HepG2 (cell line): Measurements from ENCODE around the gene NSD2. TPM values are rescaled to one million over a fixed set of nuclear protein-coding genes. Genes with fewer than 3 reads are reported as not detected.

Experiments used
- ASH2L ChIP-seq: fragments of 300-600, 200-600 bp; sonication (generic); IDR thresholded peaks from 2 replicates; pipeline ENCODE4 v1.7.0; 2017; ENCODE audit warnings: low read depth, mild to moderate bottlenecking, moderate library complexity, mixed read lengths, low read length; ENCODE audit not compliant: insufficient read length
- ATF7-NPFF ChIP-seq: sonication (generic); formaldehyde crosslinking; IDR thresholded peaks from 2 replicates; pipeline ENCODE4 v1.8.1; 2023; ENCODE audit warnings: mild to moderate bottlenecking, low read depth, missing genetic modification reagents, moderate library complexity
- CBX1 ChIP-seq: IDR thresholded peaks from one replicate; pipeline ENCODE4 v1.6.1; 2016; ENCODE audit warnings: antibody characterized with exemption, low read depth
- DNMT3B ChIP-seq: conservative IDR thresholded peaks from 2 replicates; pipeline ENCODE4 v1.6.1; 2016; ENCODE audit warnings: missing biosample characterization, control low read depth
- GATAD1 ChIP-seq: IDR thresholded peaks from 2 replicates; pipeline ENCODE4 v1.6.1; 2016; ENCODE audit warnings: missing genetic modification reagents, missing compliant biosample characterization
- GMEB1 ChIP-seq: sonication (generic); formaldehyde crosslinking; IDR thresholded peaks from 2 replicates; pipeline ENCODE4 v1.5.1; 2020; ENCODE audit warnings: missing genetic modification reagents, mild to moderate bottlenecking, borderline replicate concordance
- HDAC6 ChIP-seq: fragments of 200-600 bp; sonication (generic); IDR thresholded peaks from 2 replicates; pipeline ENCODE4 v1.7.0; 2017; ENCODE audit warnings: mild to moderate bottlenecking, antibody characterized with exemption, low read length, low read depth
- HNRNPK ChIP-seq: fragments of 200-400 bp; formaldehyde crosslinking; IDR thresholded peaks from 2 replicates; pipeline ENCODE4 v1.6.1; 2018; ENCODE audit warnings: low read length, low read depth, moderate library complexity, mild to moderate bottlenecking; ENCODE audit not compliant: poor library complexity, severe bottlenecking
- KDM5A ChIP-seq: fragments of 200-600 bp; sonication (generic); IDR thresholded peaks from 2 replicates; pipeline ENCODE4 v1.7.0; 2018; ENCODE audit warnings: antibody characterized with exemption, mild to moderate bottlenecking, low read length, borderline replicate concordance
- NR0B2 ChIP-seq: sonication (generic); formaldehyde crosslinking; IDR thresholded peaks from 2 replicates; pipeline ENCODE4 v1.4.0; 2020; ENCODE audit warnings: mild to moderate bottlenecking, missing genetic modification reagents
- STAT6 ChIP-seq: sonication (generic); formaldehyde crosslinking; IDR thresholded peaks from 2 replicates; pipeline ENCODE4 v1.4.0; 2020; ENCODE audit warnings: missing genetic modification reagents, mild to moderate bottlenecking, borderline replicate concordance
- TBL1XR1 ChIP-seq: fragments of 150-350 bp; IDR thresholded peaks from 2 replicates; pipeline ENCODE4 v1.6.1; 2014; ENCODE audit warnings: borderline replicate concordance, low read length; ENCODE audit not compliant: partially characterized antibody
- TFDP1 ChIP-seq: IDR thresholded peaks from 2 replicates; pipeline ENCODE4 v1.6.1; 2016; ENCODE audit warnings: missing compliant biosample characterization, missing genetic modification reagents, borderline replicate concordance
- TP53 ChIP-seq: sonication (generic); formaldehyde crosslinking; conservative IDR thresholded peaks from 2 replicates; pipeline ENCODE4 v1.4.0; 2020; ENCODE audit warnings: missing genetic modification reagents
- ZBTB38 ChIP-seq: sonication (generic); formaldehyde crosslinking; IDR thresholded peaks from 2 replicates; pipeline ENCODE4 v1.5.1; 2020; ENCODE audit warnings: mild to moderate bottlenecking, missing genetic modification reagents
- ZNF205 ChIP-seq: IDR thresholded peaks from 2 replicates; pipeline ENCODE4 v1.6.1; 2018; ENCODE audit warnings: missing biosample characterization, missing genetic modification reagents
- ZNF354B ChIP-seq: sonication (generic); formaldehyde crosslinking; IDR thresholded peaks from 2 replicates; pipeline ENCODE4 v1.8.0; 2022; ENCODE audit warnings: mild to moderate bottlenecking, missing genetic modification reagents
- ZNF367 ChIP-seq: sonication (generic); formaldehyde crosslinking; IDR thresholded peaks from 2 replicates; pipeline ENCODE4 v1.4.0; 2020; ENCODE audit warnings: missing genetic modification reagents, borderline replicate concordance
- ZNF513 ChIP-seq: sonication (generic); formaldehyde crosslinking; conservative IDR thresholded peaks from 2 replicates; pipeline ENCODE4 v1.5.0; 2020; ENCODE audit warnings: missing genetic modification reagents
- ZNF567 ChIP-seq: sonication (generic); formaldehyde crosslinking; IDR thresholded peaks from 2 replicates; pipeline ENCODE4 v1.8.1; 2023; ENCODE audit warnings: mild to moderate bottlenecking, missing genetic modification reagents, borderline replicate concordance
- ZSCAN9 ChIP-seq: IDR thresholded peaks from 2 replicates; pipeline ENCODE4 v1.6.1; 2016; ENCODE audit warnings: borderline replicate concordance
- polyA plus RNA-seq, 8 experiments: library from polyadenylated mRNA; depleted of rRNA in 3 of 8; stranded (reverse) in 7 of 8; unstranded in 1 of 8; fragments of >200 nt; fragmentation: Illumina TruSeq in 4 of 8; extraction: Trizol in 4 of 8; gene quantifications; 2 replicates each; pipeline versions ENCODE4 v1.2.1 to v1.2.3, GENCODE V29; 2011 to 2016; ENCODE audit warnings: low read depth in 4 of 8, missing spikeins in 1 of 8, mixed read lengths in 1 of 8; ENCODE audit not compliant: insufficient read depth in 1 of 8
- total RNA-seq, 5 experiments: library from RNA; depleted of rRNA; stranded (reverse); fragments of >200 nt; fragmentation: Illumina TruSeq; extraction: Trizol; gene quantifications; 2 replicates each; pipeline ENCODE4 v1.2.3, GENCODE V29; 2016; ENCODE audit warnings: low read depth in 1 of 5

NSD2 gene
- total and polyA plus RNA-seq, 2 of the 13 experiments (the other 11 are each of a cell fraction or from before 2014, with no cell fraction given) = 22.0 to 65.9 TPM

GRCh38 chr4:2008921-2009650, 137.9 kb downstream of the NSD2 start, which contains the start of gene NELFA (continued):
- no peak; the same call in 1 of the 2 replicates for TF ChIP-seq STAT6 (CRISPR knock-in tag)
- peak; percentile 95 for TF ChIP-seq ASH2L
- TF ChIP-seq ZNF513 (CRISPR knock-in tag) = no peak
- peak; percentile 8 for TF ChIP-seq HNRNPK
- peak; percentile 44; the same call in 1 of the 2 replicates for TF ChIP-seq ZNF567
- TF ChIP-seq CBX1 = no peak
- no peak for TF ChIP-seq HDAC6
- TF ChIP-seq ZSCAN9 = peak; percentile 53; the same call in 1 of the 2 replicates
- TF ChIP-seq ZBTB38 (CRISPR knock-in tag) = peak; percentile 50; the same call in 1 of the 2 replicates
- no peak for TF ChIP-seq DNMT3B (CRISPR knock-in tag)
- TF ChIP-seq NR0B2 = peak; percentile 79; the same call in 1 of the 2 replicates
- peak; percentile 53; the same call in 1 of the 2 replicates for TF ChIP-seq TFDP1 (CRISPR knock-in tag)
- peak; percentile 84 for TF ChIP-seq GATAD1 (CRISPR knock-in tag)
- no peak for TF ChIP-seq TBL1XR1
- TF ChIP-seq ATF7-NPFF = peak; percentile 79
- peak; percentile 64 for TF ChIP-seq ZNF205 (CRISPR knock-in tag)
- peak; percentile 30; the same call in 1 of the 2 replicates for TF ChIP-seq TP53 (CRISPR knock-in tag)
- TF ChIP-seq ZNF367 (CRISPR knock-in tag) = no peak
- peak; percentile 84; the same call in 1 of the 2 replicates for TF ChIP-seq ZNF354B (CRISPR knock-in tag)
- TF ChIP-seq GMEB1 (CRISPR knock-in tag) = peak; percentile 90
- TF ChIP-seq KDM5A = peak; percentile 91
